ENCODE results near the gene COL25A1. TPM values are rescaled to one million over a fixed set of nuclear protein-coding genes. Genes with fewer than 3 reads are reported as not detected.

COL25A1 gene
- total and polyA plus RNA-seq, 2 donors: 0.75 to 1.5 TPM

GRCh38 chr4:109157205-109157604, 145.3 kb downstream of the COL25A1 start:
- no peaks in the 10 kb centered on the region for H3K4me1 ChIP-seq (ENCODE audit: control insufficient read depth in 2 of 2, insufficient read depth in 2 of 2, low read length in 2 of 2)

GRCh38 chr4:109156356-109156755, 146.1 kb downstream of the COL25A1 start:
- Histone ChIP-seq H3K36me3 (ENCODE audit: control insufficient read depth in 2 of 2, insufficient read depth in 2 of 2, low read length in 1 of 2) (no peaks in the 10 kb centered on the region), H3K27me3 (ENCODE audit: control insufficient read depth in 2 of 2, insufficient read depth in 1 of 2, low read length in 1 of 2) (no peaks in the 10 kb centered on the region), H3K4me3 (ENCODE audit: low read length in 2 of 2) (no peak overlapping the region), H3K4me1 (ENCODE audit: control insufficient read depth in 2 of 2, insufficient read depth in 2 of 2, low read length in 2 of 2) (no peaks in the 10 kb centered on the region), H3K27ac (ENCODE audit: low read depth in 1 of 2, low read length in 1 of 2) (no peak overlapping the region), H3K9me3 (ENCODE audit: control insufficient read depth in 2 of 2, insufficient read depth in 1 of 2, low read length in 1 of 2) (no peaks in the 10 kb centered on the region)
- DNase-seq (ENCODE audit: low read depth in 6 of 9, low spot score in 9 of 9): no peak
- 97% methylated on average over 2 of the region's 2 CpGs for WGBS

More at GRCh38 chr4:109157205-109157604, 145.3 kb downstream of the COL25A1 start:
- no peak for DNase-seq (ENCODE audit: low read depth in 6 of 9, low spot score in 9 of 9)
- Histone ChIP-seq H3K9me3 (ENCODE audit: control insufficient read depth in 2 of 2, insufficient read depth in 1 of 2, low read length in 1 of 2) (no peaks in the 10 kb centered on the region), H3K36me3 (ENCODE audit: control insufficient read depth in 2 of 2, insufficient read depth in 2 of 2, low read length in 1 of 2) (no peaks in the 10 kb centered on the region), H3K27me3 (ENCODE audit: control insufficient read depth in 2 of 2, insufficient read depth in 1 of 2, low read length in 1 of 2) (no peaks in the 10 kb centered on the region), H3K4me3 (ENCODE audit: low read length in 2 of 2) (no peak overlapping the region), H3K27ac (ENCODE audit: low read depth in 1 of 2, low read length in 1 of 2) (no peak overlapping the region)
- 95% methylated on average over 2 of the region's 2 CpGs for WGBS

GRCh38 chr4:109155682-109156283, 146.7 kb downstream of the COL25A1 start:
- H3K36me3 ChIP-seq (ENCODE audit: control insufficient read depth in 2 of 2, insufficient read depth in 2 of 2, low read length in 1 of 2): no peaks in the 10 kb centered on the region
- no peak for DNase-seq (ENCODE audit: low read depth in 6 of 9, low spot score in 9 of 9)
- no peaks in the 10 kb centered on the region for H3K27me3 ChIP-seq (ENCODE audit: control insufficient read depth in 2 of 2, insufficient read depth in 1 of 2, low read length in 1 of 2)
- H3K4me1 ChIP-seq (ENCODE audit: control insufficient read depth in 2 of 2, insufficient read depth in 2 of 2, low read length in 2 of 2): no peaks in the 10 kb centered on the region
- H3K4me3 ChIP-seq (ENCODE audit: low read length in 2 of 2): no peak overlapping the region
- H3K27ac ChIP-seq (ENCODE audit: low read depth in 1 of 2, low read length in 1 of 2): no peak overlapping the region
- H3K9me3 ChIP-seq (ENCODE audit: control insufficient read depth in 2 of 2, insufficient read depth in 1 of 2, low read length in 1 of 2): no peaks in the 10 kb centered on the region
- WGBS: 95% methylated on average over 4 of the region's 4 CpGs

- Histone ChIP-seq H3K27ac (ENCODE audit: low read depth in 1 of 2, low read length in 1 of 2) (no peak overlapping the region), H3K27me3 (ENCODE audit: control insufficient read depth in 2 of 2, insufficient read depth in 1 of 2, low read length in 1 of 2) (no peaks in the 10 kb centered on the region), H3K36me3 (ENCODE audit: control insufficient read depth in 2 of 2, insufficient read depth in 2 of 2, low read length in 1 of 2) (no peaks in the 10 kb centered on the region), H3K4me3 (ENCODE audit: low read length in 2 of 2) (no peak overlapping the region), H3K4me1 (ENCODE audit: control insufficient read depth in 2 of 2, insufficient read depth in 2 of 2, low read length in 2 of 2) (no peaks in the 10 kb centered on the region), H3K9me3 (ENCODE audit: control insufficient read depth in 2 of 2, insufficient read depth in 1 of 2, low read length in 1 of 2) (no peaks in the 10 kb centered on the region)
- no peak for DNase-seq (ENCODE audit: low read depth in 6 of 9, low spot score in 9 of 9)
- WGBS: 95% methylated on average over 2 of the region's 2 CpGs
These were observed 147.4 kb downstream of the COL25A1 start for GRCh38 chr4:109155084-109155483.

- no peaks in the 10 kb centered on the region for H3K36me3 ChIP-seq (ENCODE audit: control insufficient read depth in 2 of 2, insufficient read depth in 2 of 2, low read length in 1 of 2)
- WGBS: 94% methylated on average over 4 of the region's 4 CpGs
- DNase-seq (ENCODE audit: low read depth in 6 of 9, low spot score in 9 of 9): no peak
- no peak overlapping the region for H3K27ac ChIP-seq (ENCODE audit: low read depth in 1 of 2, low read length in 1 of 2)
- H3K4me1 ChIP-seq (ENCODE audit: control insufficient read depth in 2 of 2, insufficient read depth in 2 of 2, low read length in 2 of 2): no peaks in the 10 kb centered on the region
- no peaks in the 10 kb centered on the region for H3K27me3 ChIP-seq (ENCODE audit: control insufficient read depth in 2 of 2, insufficient read depth in 1 of 2, low read length in 1 of 2)
- no peak overlapping the region for H3K4me3 ChIP-seq (ENCODE audit: low read length in 2 of 2)
- no peaks in the 10 kb centered on the region for H3K9me3 ChIP-seq (ENCODE audit: control insufficient read depth in 2 of 2, insufficient read depth in 1 of 2, low read length in 1 of 2)
These were observed 148.0 kb downstream of the COL25A1 start for GRCh38 chr4:109154424-109154823.

- H3K36me3 ChIP-seq (ENCODE audit: control insufficient read depth in 2 of 2, insufficient read depth in 2 of 2, low read length in 1 of 2): no peaks in the 10 kb centered on the region
- no peak overlapping the region for H3K4me3 ChIP-seq (ENCODE audit: low read length in 2 of 2)
- DNase-seq (ENCODE audit: low read depth in 6 of 9, low spot score in 9 of 9): no peak
- no peaks in the 10 kb centered on the region for H3K4me1 ChIP-seq (ENCODE audit: control insufficient read depth in 2 of 2, insufficient read depth in 2 of 2, low read length in 2 of 2)
- no peaks in the 10 kb centered on the region for H3K9me3 ChIP-seq (ENCODE audit: control insufficient read depth in 2 of 2, insufficient read depth in 1 of 2, low read length in 1 of 2)
- no peak overlapping the region for H3K27ac ChIP-seq (ENCODE audit: low read depth in 1 of 2, low read length in 1 of 2)
- H3K27me3 ChIP-seq (ENCODE audit: control insufficient read depth in 2 of 2, insufficient read depth in 1 of 2, low read length in 1 of 2): no peaks in the 10 kb centered on the region
These were observed 152.6 kb downstream of the COL25A1 start for GRCh38 chr4:109149836-109150235.

- no peak overlapping the region for H3K4me3 ChIP-seq (ENCODE audit: low read length in 2 of 2)
- no peak overlapping the region for H3K27ac ChIP-seq (ENCODE audit: low read depth in 1 of 2, low read length in 1 of 2)
- H3K9me3 ChIP-seq (ENCODE audit: control insufficient read depth in 2 of 2, insufficient read depth in 1 of 2, low read length in 1 of 2): no peaks in the 10 kb centered on the region
- no peak for DNase-seq (ENCODE audit: low read depth in 6 of 9, low spot score in 9 of 9)
- H3K4me1 ChIP-seq (ENCODE audit: control insufficient read depth in 2 of 2, insufficient read depth in 2 of 2, low read length in 2 of 2): no peaks in the 10 kb centered on the region
- WGBS: 93% methylated on average over 2 of the region's 2 CpGs
- no peaks in the 10 kb centered on the region for H3K27me3 ChIP-seq (ENCODE audit: control insufficient read depth in 2 of 2, insufficient read depth in 1 of 2, low read length in 1 of 2)
- H3K36me3 ChIP-seq (ENCODE audit: control insufficient read depth in 2 of 2, insufficient read depth in 2 of 2, low read length in 1 of 2): no peaks in the 10 kb centered on the region
These were observed 153.8 kb downstream of the COL25A1 start for GRCh38 chr4:109148577-109149075.

GRCh38 chr4:109147135-109147534, 155.3 kb downstream of the COL25A1 start:
- H3K36me3 ChIP-seq (ENCODE audit: control insufficient read depth in 2 of 2, insufficient read depth in 2 of 2, low read length in 1 of 2): no peaks in the 10 kb centered on the region
- WGBS: 92% methylated on average over 1 of the region's 1 CpG
- H3K9me3 ChIP-seq (ENCODE audit: control insufficient read depth in 2 of 2, insufficient read depth in 1 of 2, low read length in 1 of 2): no peaks in the 10 kb centered on the region
- H3K27ac ChIP-seq (ENCODE audit: low read depth in 1 of 2, low read length in 1 of 2): no peak overlapping the region
- H3K27me3 ChIP-seq (ENCODE audit: control insufficient read depth in 2 of 2, insufficient read depth in 1 of 2, low read length in 1 of 2): no peaks in the 10 kb centered on the region
- no peak for DNase-seq (ENCODE audit: low read depth in 6 of 9, low spot score in 9 of 9)
- H3K4me3 ChIP-seq (ENCODE audit: low read length in 2 of 2): no peak overlapping the region
- H3K4me1 ChIP-seq (ENCODE audit: control insufficient read depth in 2 of 2, insufficient read depth in 2 of 2, low read length in 2 of 2): no peaks in the 10 kb centered on the region

GRCh38 chr4:109146499-109146898, 156.0 kb downstream of the COL25A1 start:
- Histone ChIP-seq H3K27me3 (ENCODE audit: control insufficient read depth in 2 of 2, insufficient read depth in 1 of 2, low read length in 1 of 2) (no peaks in the 10 kb centered on the region), H3K36me3 (ENCODE audit: control insufficient read depth in 2 of 2, insufficient read depth in 2 of 2, low read length in 1 of 2) (no peaks in the 10 kb centered on the region), H3K9me3 (ENCODE audit: control insufficient read depth in 2 of 2, insufficient read depth in 1 of 2, low read length in 1 of 2) (no peaks in the 10 kb centered on the region), H3K4me1 (ENCODE audit: control insufficient read depth in 2 of 2, insufficient read depth in 2 of 2, low read length in 2 of 2) (no peaks in the 10 kb centered on the region), H3K27ac (ENCODE audit: low read depth in 1 of 2, low read length in 1 of 2) (no peak overlapping the region), H3K4me3 (ENCODE audit: low read length in 2 of 2) (no peak overlapping the region)
- 97% methylated on average over 1 of the region's 1 CpG for WGBS
- DNase-seq (ENCODE audit: low read depth in 6 of 9, low spot score in 9 of 9): no peak
